ENCODE results near the gene CFD.

Gene CFD

GRCh38 chr19:858868-859843 is at the start of gene CFD:
Gene CFD (plus strand): TSS chr19:859664. CDS start chr19:859690, 26 bp downstream.
- CTCF ChIA-PET = interaction anchor here (0.8 to 4.6 kb wide), 9 partner anchors 9 to 125 kb away, joined by 3 to 27 read pairs (median 3); partner anchors contain the start of gene WDR18
- TF ChIP-seq CTCF (IDR thresholded peaks at IDR 0.05; ENCODE audit: insufficient read depth, low read length, missing control alignments) = no peak
- POLR2A ChIA-PET = interaction anchor here (1.0 kb wide), 1 partner anchor 80 kb away, joined by 4 read pairs; no protein-coding TSS in a partner anchor
- peak within 1 kb of the TSS; percentile 47 for H3K4me3 ChIP-seq (ENCODE audit: low read depth, low read length)
- no peak for DNase-seq (ENCODE audit: low read depth, low spot score)

- DNase-seq (ENCODE audit: low read depth, low spot score) = no peak
- no peak for TF ChIP-seq CTCF (IDR thresholded peaks at IDR 0.05; ENCODE audit: insufficient read depth, low read length, missing control alignments)
- POLR2A ChIA-PET = interaction anchor here (1.2 kb wide), 1 partner anchor 10 kb away, joined by 4 read pairs; no protein-coding TSS in a partner anchor
- no peak overlapping the region for H3K4me3 ChIP-seq (ENCODE audit: low read depth, low read length)
- CTCF ChIA-PET = interaction anchor here (1.0 kb wide), 1 partner anchor 10 kb away, joined by 3 read pairs; no protein-coding TSS in a partner anchor
These were observed 49.2 kb upstream of the CFD start for GRCh38 chr19:810077-810855.

- ChIA-PET CTCF (interaction anchor here (1.0 to 1.3 kb wide), 2 partner anchors 10 to 12 kb away, joined by 3 read pairs; no protein-coding TSS in a partner anchor), POLR2A (no interaction called here)
- no peak for DNase-seq (ENCODE audit: low read depth, low spot score)
These were observed 48.5 kb upstream of the CFD start for GRCh38 chr19:810883-811489.

GRCh38 chr19:811506-812048 is 47.9 kb upstream of the CFD start:
- CTCF ChIA-PET = interaction anchor here (1.3 kb wide), 1 partner anchor 12 kb away, joined by 3 read pairs; no protein-coding TSS in a partner anchor
- H3K4me3 ChIP-seq (ENCODE audit: low read depth, low read length) = no peak overlapping the region
- POLR2A ChIA-PET = no interaction called here
- DNase-seq (ENCODE audit: low read depth, low spot score) = no peak
- no peak for TF ChIP-seq CTCF (IDR thresholded peaks at IDR 0.05; ENCODE audit: insufficient read depth, low read length, missing control alignments)

More at GRCh38 chr19:810883-811489, 48.5 kb upstream of the CFD start:
- TF ChIP-seq CTCF (IDR thresholded peaks at IDR 0.05; ENCODE audit: insufficient read depth, low read length, missing control alignments) = no peak
- no peak overlapping the region for H3K4me3 ChIP-seq (ENCODE audit: low read depth, low read length)

- POLR2A ChIA-PET = no interaction called here
- CTCF ChIA-PET = interaction anchor here (1.3 kb wide), 1 partner anchor 13 kb away, joined by 3 read pairs; no protein-coding TSS in a partner anchor
- no peak for DNase-seq (ENCODE audit: low read depth, low spot score)
- H3K4me3 ChIP-seq (ENCODE audit: low read depth, low read length) = no peak overlapping the region
- TF ChIP-seq CTCF (IDR thresholded peaks at IDR 0.05; ENCODE audit: insufficient read depth, low read length, missing control alignments) = no peak
These were observed 47.3 kb upstream of the CFD start for GRCh38 chr19:812049-812746.
